Femur (tissue), 1 donor: ENCODE results near the gene NCAPH2.
"Not testable (repeated sequence)": the region's sequence is repeated elsewhere in the genome, so short reads cannot be mapped to it uniquely, and the experiment has no call there.

Source experiments
- DNase-seq: peaks from one replicate; pipeline ENCODE4 v3.0.0-alpha.2; 2017

NCAPH2 gene

GRCh38 chr22:50520184-50520583 lies 12.2 kb downstream of the NCAPH2 start:
- DNase-seq: not testable (repeated sequence)

- no peak for DNase-seq
Observed at GRCh38 chr22:50520826-50521453, 12.9 kb downstream of the NCAPH2 start.

DNA sequence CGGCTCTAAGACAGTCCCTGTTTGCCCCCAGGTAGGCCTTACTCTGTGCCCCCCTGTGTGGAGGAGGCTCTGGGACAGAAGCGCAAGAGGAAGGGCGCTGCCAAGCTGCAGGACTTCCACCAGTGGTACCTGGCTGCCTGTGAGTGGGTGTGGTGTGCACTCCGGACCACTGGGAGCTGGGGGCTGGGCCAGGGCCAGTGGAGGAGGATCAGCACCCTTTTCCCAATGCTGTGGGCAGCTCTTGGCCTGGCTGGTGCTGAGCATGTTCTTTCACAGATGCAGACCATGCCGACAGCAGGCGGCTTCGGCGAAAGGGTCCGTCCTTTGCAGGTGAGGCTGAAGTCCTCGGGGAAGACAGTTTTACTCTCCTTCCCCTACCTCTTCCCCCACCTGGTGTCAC lies 13.7 kb downstream of the NCAPH2 start:
- DNase-seq: no peak

GRCh38 chr22:50522208-50522805 lies 14.3 kb downstream of the NCAPH2 start:
- DNase-seq: no peak

GRCh38 chr22:50522806-50523438 lies 14.9 kb downstream of the NCAPH2 start:
- DNase-seq: no peak

DNA sequence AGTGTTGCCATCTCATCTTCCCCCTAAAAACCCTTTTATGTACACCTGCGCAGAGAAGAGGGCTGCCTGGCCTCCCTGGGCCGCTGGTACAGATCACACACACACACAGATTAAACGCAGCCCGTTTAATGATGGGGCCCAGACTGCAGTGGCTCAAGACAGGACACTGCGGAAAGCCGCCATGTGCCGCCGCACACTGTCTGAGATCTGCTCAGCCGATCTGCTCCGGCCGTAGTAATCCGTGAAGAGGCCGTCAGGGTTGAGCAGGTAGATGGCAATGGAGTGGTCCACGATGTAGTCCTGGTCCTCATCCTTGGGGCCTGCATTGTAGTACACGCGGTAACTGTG lies 15.4 kb downstream of the NCAPH2 start:
- no peak for DNase-seq

DNA sequence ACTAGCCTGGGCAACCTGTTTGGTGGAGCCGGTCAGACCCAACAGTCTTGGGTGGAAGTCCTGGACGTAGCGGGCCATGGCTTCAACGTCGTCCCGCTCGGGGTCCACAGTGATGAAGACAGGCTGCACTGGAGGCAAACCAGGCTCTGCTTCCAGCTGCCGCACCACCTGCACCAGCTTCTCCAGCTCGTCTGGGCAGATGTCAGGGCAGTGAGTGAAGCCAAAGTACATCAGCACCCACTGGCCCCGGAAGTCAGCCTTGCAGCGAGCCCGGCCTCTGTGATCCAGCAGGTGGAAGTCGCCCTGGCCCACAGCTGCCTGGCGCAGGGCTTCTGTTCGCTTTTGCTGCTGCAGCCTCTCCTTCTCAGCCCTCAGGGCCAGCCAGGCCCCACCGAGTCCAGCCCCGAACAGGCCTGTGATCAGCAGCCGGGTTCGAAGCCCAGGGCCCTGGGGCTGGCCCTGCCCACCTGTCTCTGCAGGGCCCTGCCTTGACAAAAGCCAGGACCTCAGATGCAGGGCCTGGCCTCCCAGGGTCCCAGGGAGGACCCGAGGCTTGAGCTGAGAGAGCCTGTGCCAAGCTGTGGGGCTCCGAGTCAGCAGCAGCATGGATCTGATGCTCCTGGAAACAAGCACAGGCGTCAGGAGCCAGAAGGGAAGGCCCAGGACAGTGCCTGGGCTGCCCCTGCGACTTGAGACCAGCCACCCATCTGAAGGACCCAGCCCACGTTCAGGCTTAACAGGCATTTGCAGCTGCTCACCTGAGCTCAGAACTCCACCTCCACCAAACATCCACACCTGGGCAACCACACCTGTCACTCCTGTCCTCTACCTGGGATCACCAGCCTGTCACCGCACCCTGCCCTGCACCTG lies 16.0 kb downstream of the NCAPH2 start:
- no peak for DNase-seq

DNA sequence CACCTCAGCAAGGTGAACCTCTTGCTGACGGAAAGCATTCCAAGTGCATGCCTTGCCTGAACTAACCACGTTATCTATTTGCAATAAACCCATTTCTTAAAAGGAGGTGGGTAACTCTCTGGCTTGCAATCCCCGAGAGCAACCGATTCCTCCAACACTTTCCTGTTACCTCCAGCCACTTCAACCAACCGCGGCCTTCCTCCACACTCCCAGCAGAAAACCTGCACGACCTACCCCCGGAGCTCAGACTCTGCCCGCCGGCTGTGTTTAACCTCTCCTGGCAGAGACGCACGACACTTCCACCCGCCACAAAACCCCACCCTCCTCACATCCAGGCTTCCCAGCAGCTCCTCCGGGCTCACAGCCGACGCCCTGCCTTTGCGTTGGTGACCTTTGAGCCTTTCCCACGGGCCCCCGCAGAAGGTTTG lies 16.7 kb downstream of the NCAPH2 start:
- no peak for DNase-seq

GRCh38 chr22:50525104-50525857 lies 17.3 kb downstream of the NCAPH2 start, which contains the start of gene SCO2:
Gene SCO2, minus strand, starts transcription at chr22:50525598. Its CDS starts 1,187 bp downstream, at chr22:50524411.
- DNase-seq: peak; percentile 98

- no peak for DNase-seq
Observed at GRCh38 chr22:50525858-50526107, 17.8 kb downstream of the NCAPH2 start.

- DNase-seq: peak; percentile 90
Observed at GRCh38 chr22:50526108-50526833, 18.2 kb downstream of the NCAPH2 start.

GRCh38 chr22:50526834-50527801 lies 19.1 kb downstream of the NCAPH2 start:
- DNase-seq: peak; percentile 63

- DNase-seq: peak; percentile 18
Observed at GRCh38 chr22:50527921-50528681, 20.1 kb downstream of the NCAPH2 start.

- peak; percentile 44 for DNase-seq
Observed at GRCh38 chr22:50528682-50529415, 20.8 kb downstream of the NCAPH2 start.

DNA sequence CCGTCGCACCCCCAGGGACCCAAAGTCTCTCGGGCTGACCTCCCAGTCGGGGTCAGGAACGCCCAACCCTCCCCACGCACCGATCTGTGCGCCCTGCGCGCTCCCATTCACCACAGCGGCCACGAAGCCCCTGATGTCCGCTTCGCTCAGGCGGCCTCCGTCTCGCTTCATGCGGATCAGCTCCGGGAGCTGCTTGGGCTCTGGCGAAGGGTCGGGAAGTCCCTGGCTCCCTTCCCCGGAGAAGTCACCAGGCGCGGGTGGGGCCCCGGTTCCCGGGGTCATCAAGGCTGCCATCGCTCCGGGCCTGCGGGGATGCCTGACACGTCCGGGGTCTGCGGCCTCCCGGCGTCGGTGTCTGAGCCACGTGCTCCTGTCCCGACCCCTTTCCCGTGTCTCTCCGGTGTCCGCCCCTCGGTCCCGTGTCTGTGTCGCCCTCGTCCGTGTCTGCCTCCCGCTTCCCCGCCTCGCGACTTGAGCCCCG lies 21.4 kb downstream of the NCAPH2 start:
- DNase-seq: peak; percentile 47

GRCh38 chr22:50529897-50530579 lies 22.0 kb downstream of the NCAPH2 start, which contains the start of gene TYMP:
Gene TYMP, minus strand, starts transcription at chr22:50530012. Its CDS starts 303 bp downstream, at chr22:50529709.
- peak; percentile 83 for DNase-seq

DNA sequence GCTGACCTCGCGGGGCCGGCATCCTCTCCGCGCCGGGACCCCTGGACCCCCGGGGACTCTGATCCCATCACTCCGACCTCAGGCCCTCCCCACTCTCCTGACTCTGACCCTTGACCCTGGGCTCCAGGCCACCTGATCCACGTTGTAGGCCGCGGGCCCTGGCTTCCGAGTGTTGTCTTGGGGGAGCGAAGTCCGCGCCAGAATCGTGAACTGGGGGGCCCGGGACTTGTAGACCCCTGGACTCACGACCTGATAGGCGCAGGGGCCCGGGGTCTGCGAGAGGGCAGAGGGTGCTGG lies 22.5 kb downstream of the NCAPH2 start:
- DNase-seq: no peak

DNA sequence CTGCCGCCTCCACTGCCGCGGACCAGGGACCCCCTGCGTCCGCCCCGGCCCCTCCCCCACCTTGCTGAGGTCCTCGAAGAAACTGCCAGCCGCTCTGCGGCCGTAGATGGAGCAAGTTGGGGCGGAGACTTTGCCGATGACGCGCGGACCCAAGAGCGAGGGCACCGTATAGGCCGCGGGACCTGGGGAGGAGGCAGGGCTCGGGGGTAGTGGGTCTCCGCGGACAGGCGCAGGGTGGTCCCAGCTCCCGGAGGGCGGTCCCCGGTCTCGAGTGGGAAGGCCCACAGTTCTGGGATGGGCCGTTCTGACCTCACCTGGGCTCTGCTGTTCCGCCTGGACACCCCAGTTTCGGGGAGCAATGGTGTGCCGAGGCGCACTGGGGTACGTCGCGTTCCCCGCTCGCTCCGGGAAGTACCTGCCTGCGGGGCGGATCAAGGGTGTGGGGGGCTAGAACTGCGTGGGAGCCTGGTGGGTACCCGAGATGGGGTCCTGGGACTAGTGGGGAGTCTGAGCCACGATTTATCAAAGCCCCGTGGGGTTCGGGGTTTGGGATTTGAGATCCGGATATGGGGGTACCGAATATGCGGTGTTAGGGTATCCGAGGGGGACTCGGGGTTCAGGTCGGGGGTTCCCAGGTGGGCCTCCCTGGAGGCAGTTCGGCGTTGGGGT lies 23.0 kb downstream of the NCAPH2 start:
- DNase-seq: peak; percentile 86
